ENCODE data around the gene ABL1.

Gene ABL1

GRCh38 chr9:130854835-130855234 is 19.8 kb downstream of the ABL1 start:
- Histone ChIP-seq H3K79me2 (peaks cover 30% of the 10 kb centered on the region), H3K9ac (no peak overlapping the region)

GRCh38 chr9:130856474-130856873 is 21.4 kb downstream of the ABL1 start:
- TF ChIP-seq CTCF (IDR thresholded peaks at IDR 0.05) = no peak
- no peaks in the 10 kb centered on the region for H3K36me3 ChIP-seq (ENCODE audit: control insufficient read depth, insufficient read depth, low read length)
- H3K9ac ChIP-seq = no peak overlapping the region
- no peaks in the 10 kb centered on the region for H3K27me3 ChIP-seq (ENCODE audit: control insufficient read depth, insufficient read depth, low read length)
- H3K9me3 ChIP-seq (ENCODE audit: control insufficient read depth, low read length) = no peaks in the 10 kb centered on the region
- no peaks in the 10 kb centered on the region for H3K4me1 ChIP-seq
- no peak overlapping the region for H2AFZ ChIP-seq
- H3K27ac ChIP-seq = no peak overlapping the region
- no peak overlapping the region for H3K4me2 ChIP-seq (ENCODE audit: low read length)
- H3K79me2 ChIP-seq = peaks cover 33% of the 10 kb centered on the region
- no peak overlapping the region for H3K4me3 ChIP-seq (ENCODE audit: low read depth, low read length)

More at GRCh38 chr9:130854835-130855234, 19.8 kb downstream of the ABL1 start:
- no peaks in the 10 kb centered on the region for H3K4me1 ChIP-seq
- no peak overlapping the region for H3K4me3 ChIP-seq (ENCODE audit: low read depth, low read length)
- H3K27me3 ChIP-seq (ENCODE audit: control insufficient read depth, insufficient read depth, low read length) = no peaks in the 10 kb centered on the region
- H2AFZ ChIP-seq = no peak overlapping the region
- H3K27ac ChIP-seq = no peak overlapping the region
- no peaks in the 10 kb centered on the region for H3K36me3 ChIP-seq (ENCODE audit: control insufficient read depth, insufficient read depth, low read length)
- TF ChIP-seq CTCF (IDR thresholded peaks at IDR 0.05) = no peak
- no peak overlapping the region for H3K4me2 ChIP-seq (ENCODE audit: low read length)
- no peaks in the 10 kb centered on the region for H3K9me3 ChIP-seq (ENCODE audit: control insufficient read depth, low read length)

GRCh38 chr9:130857864-130858738 is 23.0 kb downstream of the ABL1 start:
- H3K79me2 ChIP-seq = peaks cover 27% of the 10 kb centered on the region
- no peak overlapping the region for H3K9ac ChIP-seq
- no peaks in the 10 kb centered on the region for H3K36me3 ChIP-seq (ENCODE audit: control insufficient read depth, insufficient read depth, low read length)
- H3K27me3 ChIP-seq (ENCODE audit: control insufficient read depth, insufficient read depth, low read length) = no peaks in the 10 kb centered on the region
- H3K4me1 ChIP-seq = no peaks in the 10 kb centered on the region
- H3K4me3 ChIP-seq (ENCODE audit: low read depth, low read length) = no peak overlapping the region
- no peak overlapping the region for H3K4me2 ChIP-seq (ENCODE audit: low read length)
- H3K9me3 ChIP-seq (ENCODE audit: control insufficient read depth, low read length) = no peaks in the 10 kb centered on the region
- no peak overlapping the region for H3K27ac ChIP-seq
- TF ChIP-seq CTCF (IDR thresholded peaks at IDR 0.05) = no peak
- H2AFZ ChIP-seq = no peak overlapping the region

GRCh38 chr9:130858739-130859705 is 24.0 kb downstream of the ABL1 start:
- Histone ChIP-seq H3K4me2 (ENCODE audit: low read length) (no peak overlapping the region), H3K36me3 (ENCODE audit: control insufficient read depth, insufficient read depth, low read length) (no peaks in the 10 kb centered on the region), H3K27me3 (ENCODE audit: control insufficient read depth, insufficient read depth, low read length) (no peaks in the 10 kb centered on the region), H2AFZ (no peak overlapping the region), H3K9ac (no peak overlapping the region), H3K79me2 (peaks cover 23% of the 10 kb centered on the region), H3K4me3 (ENCODE audit: low read depth, low read length) (no peak overlapping the region), H3K4me1 (no peaks in the 10 kb centered on the region), H3K27ac (no peak overlapping the region), H3K9me3 (ENCODE audit: control insufficient read depth, low read length) (no peaks in the 10 kb centered on the region)
- no peak for TF ChIP-seq CTCF (IDR thresholded peaks at IDR 0.05)
